GM12878 (cell line): ENCODE results near the gene LYPLA2. TPM values are rescaled to one million over a fixed set of nuclear protein-coding genes. Genes with fewer than 3 reads are reported as not detected.
A peak's percentile ranks its signal among the peaks of the same experiment; 100 is the strongest.

Experiments used
- ATAC-seq: fragments of 200-7000 bp; cut with Tn5 transposase; 3 replicates; pipeline ENCODE4 v1.9.1; 2020; ENCODE audit warnings: mild to moderate bottlenecking, moderate library complexity
- BruUV-seq: library from RNA; stranded (reverse); fragments of 400-500 nt; replicated peaks from 2 replicates; lab custom pipeline; 2021; lab: Mats Ljungman, UMichigan
- CTCF ChIA-PET: fragments of 300-600 bp; sonication (Branson Sonifier 250); formaldehyde crosslinking; extraction: SDS; loops from one replicate; lab custom pipeline; 2021; ENCODE audit warnings: inconsistent platforms; lab: Yijun Ruan, JAX
- POLR2A ChIA-PET: fragments of 350-600 bp; formaldehyde crosslinking; extraction: SDS; loops from one replicate; lab custom pipeline; 2021; ENCODE audit warnings: inconsistent platforms; lab: Charles Lee
- RAD21 ChIA-PET: fragments of 300-600 bp; sonication (Branson Sonifier 250); formaldehyde crosslinking; loops from one replicate; lab custom pipeline; 2023; ENCODE audit warnings: antibody characterized with exemption; ENCODE audit not compliant: unreplicated experiment; lab: Charles Lee
- SMC1A ChIA-PET: fragments of 300-600 bp; sonication (Branson Sonifier 250); formaldehyde crosslinking; loops from one replicate; lab custom pipeline; 2023; ENCODE audit not compliant: unreplicated experiment, uncharacterized antibody; lab: Charles Lee
- DNase-seq: peaks from one replicate; pipeline ENCODE4 v3.0.0-alpha.2; 2011; ENCODE audit warnings: low read depth, low spot score
- FAIRE-seq: peaks from 3 replicates; lab custom pipeline; 2011; peaks lifted over from hg19 to GRCh38; lab: Jason Lieb, UNC
- H2AFZ ChIP-seq: 2 replicates; pipeline ENCODE4 v1.6.0; 2011; ENCODE audit warnings: low read depth, low read length, control low read depth; ENCODE audit not compliant: control insufficient read depth
- H3K27ac ChIP-seq: 2 replicates; pipeline ENCODE4 v1.5.1; 2011; ENCODE audit warnings: control low read depth; ENCODE audit not compliant: control insufficient read depth, insufficient read depth
- H3K27me3 ChIP-seq, 2 experiments: replicated peaks in 1 of 2; 2 replicates each; pipeline versions ENCODE4 v1.6.0 to v1.6.1; 2011; ENCODE audit warnings: low read length in 1 of 2; ENCODE audit not compliant: control insufficient read depth in 2 of 2, insufficient read depth in 2 of 2
- H3K36me3 ChIP-seq, 2 experiments: 2 replicates each; pipeline ENCODE4 v1.5.1; 2011; ENCODE audit warnings: low read length in 1 of 2; ENCODE audit not compliant: control insufficient read depth in 2 of 2, insufficient read depth in 2 of 2
- H3K4me1 ChIP-seq: 2 replicates; pipeline ENCODE4 v1.6.1; 2011; ENCODE audit warnings: mild to moderate bottlenecking, low read length, moderate library complexity, mixed read lengths; ENCODE audit not compliant: control insufficient read depth, insufficient read depth
- H3K4me2 ChIP-seq: 2 replicates; pipeline ENCODE4 v1.6.0; 2011; ENCODE audit warnings: control low read depth; ENCODE audit not compliant: control insufficient read depth, insufficient read depth
- H3K4me3 ChIP-seq: fragments of 200-600 bp; sonication (generic); 2 replicates; pipeline ENCODE4 v1.5.1; 2016
- H3K79me2 ChIP-seq: 2 replicates; pipeline ENCODE4 v1.6.0; 2011; ENCODE audit warnings: low read length; ENCODE audit not compliant: control insufficient read depth, insufficient read depth
- H3K9ac ChIP-seq: 2 replicates; pipeline ENCODE4 v1.8.0; 2011; ENCODE audit warnings: low read length, control low read depth, mixed read lengths; ENCODE audit not compliant: control insufficient read depth, insufficient read depth
- H3K9me3 ChIP-seq: replicated peaks from 3 replicates; pipeline ENCODE4 v1.5.1; 2011; ENCODE audit warnings: mild to moderate bottlenecking, low read length; ENCODE audit not compliant: control insufficient read depth, insufficient read depth
- H4K20me1 ChIP-seq: 2 replicates; pipeline ENCODE4 v1.6.0; 2011; ENCODE audit not compliant: control insufficient read depth, insufficient read depth
- BHLHE40 ChIP-seq, 2 experiments: fragments of 450-650 bp in 1 of 2; IDR thresholded peaks; 2 replicates each; pipeline ENCODE4 v1.6.1; 2011 to 2017; ENCODE audit warnings: low read depth in 2 of 2, borderline replicate concordance in 1 of 2, improper control_type of control experiment in 1 of 2, low read length in 1 of 2, mild to moderate bottlenecking in 1 of 2
- CBFB ChIP-seq: IDR thresholded peaks from 2 replicates; pipeline ENCODE4 v1.6.1; 2016; ENCODE audit warnings: antibody characterized with exemption, low read depth
- CHD2 ChIP-seq: IDR thresholded peaks from 2 replicates; pipeline ENCODE4 v1.6.1; 2011; ENCODE audit warnings: low read depth, low read length, improper control_type of control experiment, borderline replicate concordance
- EZH2 ChIP-seq: IDR thresholded peaks from 2 replicates; pipeline ENCODE4 v1.6.1; 2012; ENCODE audit warnings: low read depth, mild to moderate bottlenecking, control low read depth, inconsistent platforms, low read length, borderline replicate concordance; ENCODE audit not compliant: control insufficient read depth
- SMAD5 ChIP-seq: IDR thresholded peaks from 2 replicates; pipeline ENCODE4 v1.6.1; 2016; ENCODE audit warnings: antibody characterized with exemption, low read depth
- TAF1 ChIP-seq: IDR thresholded peaks from 2 replicates; pipeline ENCODE4 v1.6.1; 2011; ENCODE audit warnings: mild to moderate bottlenecking, low read depth, low read length, borderline replicate concordance
- ZBTB4 ChIP-seq: fragments of 450-650 bp; formaldehyde crosslinking; IDR thresholded peaks from 2 replicates; pipeline ENCODE4 v1.4.0; 2022; ENCODE audit warnings: mild to moderate bottlenecking, moderate library complexity
- WGBS: methylation state at CpG from one replicate; pipeline ENCODE4 v1.1.6; 2016; ENCODE audit warnings: low lambda C conversion rate; ENCODE audit not compliant: insufficient replicate concordance, insufficient coverage; ENCODE audit errors: missing lambda C conversion rate; 5-methylcytosine and 5-hydroxymethylcytosine counted together
- in situ Hi-C: fragments of 300-500 bp; cut with MboI; formaldehyde crosslinking; loops from 9 replicates; pipeline ENCODE4 v1.14.3; 2018; ENCODE audit warnings: mixed read lengths
- intact Hi-C: fragments of 100-400 bp; cut with micrococcal nuclease; formaldehyde crosslinking; loops from one replicate; pipeline ENCODE4 v1.14.2; 2022; ENCODE audit not compliant: unreplicated experiment
- polyA plus RNA-seq, 11 experiments: library from polyadenylated mRNA; depleted of rRNA in 4 of 11; unstranded in 6 of 11; stranded (reverse) in 5 of 11; fragments of >200 nt; fragmentation: Nextera tagmentation in 4 of 11; fragmentation: Illumina TruSeq in 1 of 11; extraction: Ambion mirVana in 4 of 11; extraction: Trizol in 1 of 11; gene quantifications; 1 replicate in 1 of 11; 2 replicates in 10 of 11; pipeline versions ENCODE4 v1.2.1 to v1.2.3, GENCODE V29; 2011 to 2016; ENCODE audit warnings: inconsistent platforms in 2 of 11, missing spikeins in 2 of 11, low read depth in 1 of 11
- total RNA-seq, 4 experiments: library from RNA; depleted of rRNA in 3 of 4; stranded (reverse); fragments of >200 nt in 3 of 4; fragmentation: Illumina TruSeq in 1 of 4; extraction: Trizol in 1 of 4; gene quantifications; 2 replicates each; pipeline versions ENCODE4 v1.2.1 to v1.2.3, GENCODE V29; 2013 to 2021
- TF ChIP-seq, protein P1 (sequence below): fragments of 450-650 bp; IDR thresholded peaks from 2 replicates; pipeline ENCODE4 v1.6.1; 2016; ENCODE audit warnings: mild to moderate bottlenecking, moderate library complexity, borderline replicate concordance
- TF ChIP-seq, protein P2 (sequence below): fragments of 450-650 bp; IDR thresholded peaks from 2 replicates; pipeline ENCODE4 v1.6.1; 2017; ENCODE audit warnings: borderline replicate concordance

The LYPLA2 gene
- total and polyA plus RNA-seq, 10 of the 15 experiments (the other 5 are each of a cell fraction or from before 2014, with no cell fraction given): 2.7 to 129 (median 62.3) TPM

DNA sequence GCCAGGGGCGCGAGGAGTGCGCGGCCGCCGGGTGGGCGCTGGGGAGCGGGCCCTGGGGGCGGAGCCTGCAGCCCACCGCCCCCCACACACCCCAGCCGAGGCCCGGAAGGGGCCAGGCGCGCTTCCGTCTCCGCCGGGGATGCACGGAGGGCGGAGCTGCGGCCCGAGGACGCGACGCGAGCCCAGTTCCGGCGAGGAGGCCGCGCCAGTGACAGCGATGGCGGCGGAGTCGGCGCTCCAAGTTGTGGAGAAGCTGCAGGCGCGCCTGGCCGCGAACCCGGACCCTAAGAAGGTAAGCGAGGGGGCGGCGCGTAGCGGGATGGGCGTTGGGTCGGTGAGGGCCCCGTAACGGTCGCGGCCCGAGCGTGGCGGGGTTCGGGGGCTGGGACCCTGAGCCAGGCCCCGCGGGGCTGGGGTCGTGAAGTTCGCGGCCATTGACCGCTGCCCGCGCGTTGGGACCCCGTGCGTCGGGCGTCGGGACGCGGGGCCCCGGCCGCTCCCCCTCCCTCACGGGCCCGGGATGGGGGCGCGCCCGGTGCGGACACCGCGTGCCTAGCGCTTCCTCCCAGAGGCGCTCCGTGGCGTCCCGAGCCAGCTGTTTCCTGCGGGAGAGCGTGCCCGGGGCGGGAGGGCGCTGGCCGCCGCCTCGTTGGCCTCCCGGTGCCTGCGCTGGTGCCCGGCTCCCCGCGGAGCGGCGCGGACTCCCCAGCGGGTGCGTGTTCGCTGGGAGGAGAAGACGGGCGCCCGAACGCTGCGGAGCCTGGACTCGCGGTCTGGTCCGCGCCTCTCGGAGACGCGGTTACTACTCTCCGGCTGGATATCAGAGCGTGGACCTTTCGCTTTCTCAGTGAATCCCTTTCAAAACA, 47.4 kb upstream of the LYPLA2 start, which contains the start of gene ELOA:
Gene ELOA, plus strand, starts transcription at position 185 of the 866 bp plus-strand sequence. Its CDS starts 33 bp downstream, at position 218.
- ChIA-PET CTCF (interaction anchor here (0.6 to 11.3 kb wide), 13 partner anchors 8 to 180 kb away, joined by 3 to 155 read pairs (median 4); partner anchors contain the start of genes PITHD1 and RPL11), POLR2A (interaction anchor here (0.6 to 3.8 kb wide), 16 partner anchors 9 to 207 kb away, joined by 3 to 29 read pairs (median 4); partner anchors contain the start of gene RPL11), RAD21 (interaction anchor here (0.7 to 6.6 kb wide), 7 partner anchors 13 to 106 kb away, joined by 3 to 51 read pairs (median 5); partner anchors contain the start of gene RPL11), SMC1A (interaction anchor here (1.0 to 8.2 kb wide), 12 partner anchors 9 to 200 kb away, joined by 3 to 137 read pairs (median 5); partner anchors contain the start of gene RPL11)
- Histone ChIP-seq H4K20me1 (no peaks in the 10 kb centered on the region), H3K79me2 (peaks cover 53% of the 10 kb centered on the region), H3K27ac (peak within 1 kb of the TSS; percentile 73), H3K36me3 (peaks cover 0 to 4% of the 10 kb centered on the region in 2 experiments; a peak in 1 of 4 replicates), H3K4me1 (peaks cover 12% of the 10 kb centered on the region), H3K27me3 (no peaks in the 10 kb centered on the region), H3K4me3 (peak within 1 kb of the TSS; percentile 84), H3K9me3 (no peaks in the 10 kb centered on the region), H2AFZ (peak within 1 kb of the TSS; percentile 79), H3K9ac (peak within 1 kb of the TSS; percentile 80), H3K4me2 (peak within 1 kb of the TSS; percentile 91)
- ATAC-seq (peak; percentile 92), DNase-seq (no peak), FAIRE-seq (peak; percentile 62)
- intact Hi-C loops: loop anchor here (2.0 kb wide), 3 partner anchors 15 to 45 kb away; no protein-coding TSS in a partner anchor
- in situ Hi-C loops: no loop called here
- BruUV-seq: no TSS peak
- 1% methylated on average over 96 of the region's 119 CpGs for WGBS
- TF ChIP-seq, protein P1, sequence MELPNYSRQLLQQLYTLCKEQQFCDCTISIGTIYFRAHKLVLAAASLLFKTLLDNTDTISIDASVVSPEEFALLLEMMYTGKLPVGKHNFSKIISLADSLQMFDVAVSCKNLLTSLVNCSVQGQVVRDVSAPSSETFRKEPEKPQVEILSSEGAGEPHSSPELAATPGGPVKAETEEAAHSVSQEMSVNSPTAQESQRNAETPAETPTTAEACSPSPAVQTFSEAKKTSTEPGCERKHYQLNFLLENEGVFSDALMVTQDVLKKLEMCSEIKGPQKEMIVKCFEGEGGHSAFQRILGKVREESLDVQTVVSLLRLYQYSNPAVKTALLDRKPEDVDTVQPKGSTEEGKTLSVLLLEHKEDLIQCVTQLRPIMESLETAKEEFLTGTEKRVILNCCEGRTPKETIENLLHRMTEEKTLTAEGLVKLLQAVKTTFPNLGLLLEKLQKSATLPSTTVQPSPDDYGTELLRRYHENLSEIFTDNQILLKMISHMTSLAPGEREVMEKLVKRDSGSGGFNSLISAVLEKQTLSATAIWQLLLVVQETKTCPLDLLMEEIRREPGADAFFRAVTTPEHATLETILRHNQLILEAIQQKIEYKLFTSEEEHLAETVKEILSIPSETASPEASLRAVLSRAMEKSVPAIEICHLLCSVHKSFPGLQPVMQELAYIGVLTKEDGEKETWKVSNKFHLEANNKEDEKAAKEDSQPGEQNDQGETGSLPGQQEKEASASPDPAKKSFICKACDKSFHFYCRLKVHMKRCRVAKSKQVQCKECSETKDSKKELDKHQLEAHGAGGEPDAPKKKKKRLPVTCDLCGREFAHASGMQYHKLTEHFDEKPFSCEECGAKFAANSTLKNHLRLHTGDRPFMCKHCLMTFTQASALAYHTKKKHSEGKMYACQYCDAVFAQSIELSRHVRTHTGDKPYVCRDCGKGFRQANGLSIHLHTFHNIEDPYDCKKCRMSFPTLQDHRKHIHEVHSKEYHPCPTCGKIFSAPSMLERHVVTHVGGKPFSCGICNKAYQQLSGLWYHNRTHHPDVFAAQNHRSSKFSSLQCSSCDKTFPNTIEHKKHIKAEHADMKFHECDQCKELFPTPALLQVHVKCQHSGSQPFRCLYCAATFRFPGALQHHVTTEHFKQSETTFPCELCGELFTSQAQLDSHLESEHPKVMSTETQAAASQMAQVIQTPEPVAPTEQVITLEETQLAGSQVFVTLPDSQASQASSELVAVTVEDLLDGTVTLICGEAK: peak; percentile 55
- TF ChIP-seq CBFB (no peak), BHLHE40 (IDR thresholded peaks at IDR 0.05; ENCODE audit: borderline replicate concordance in 1 of 2, low read depth in 2 of 2, low read length in 1 of 2) (peak; percentile 34 to 74; a peak in 3 of 4 replicates), TAF1 (peak; percentile 90; the same call in 1 of the 2 replicates), CHD2 (peak; percentile 20; the same call in 1 of the 2 replicates), SMAD5 (0 out of 2 replicates have a peak, but pooled peaks have one; percentile 42), ZBTB4 (CRISPR knock-in tag) (0 out of 2 replicates have a peak, but pooled peaks have one; percentile 58), EZH2 (no peak)
- TF ChIP-seq, protein P2, sequence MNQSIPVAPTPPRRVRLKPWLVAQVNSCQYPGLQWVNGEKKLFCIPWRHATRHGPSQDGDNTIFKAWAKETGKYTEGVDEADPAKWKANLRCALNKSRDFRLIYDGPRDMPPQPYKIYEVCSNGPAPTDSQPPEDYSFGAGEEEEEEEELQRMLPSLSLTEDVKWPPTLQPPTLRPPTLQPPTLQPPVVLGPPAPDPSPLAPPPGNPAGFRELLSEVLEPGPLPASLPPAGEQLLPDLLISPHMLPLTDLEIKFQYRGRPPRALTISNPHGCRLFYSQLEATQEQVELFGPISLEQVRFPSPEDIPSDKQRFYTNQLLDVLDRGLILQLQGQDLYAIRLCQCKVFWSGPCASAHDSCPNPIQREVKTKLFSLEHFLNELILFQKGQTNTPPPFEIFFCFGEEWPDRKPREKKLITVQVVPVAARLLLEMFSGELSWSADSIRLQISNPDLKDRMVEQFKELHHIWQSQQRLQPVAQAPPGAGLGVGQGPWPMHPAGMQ: no peak
